IMR-90 (cell line): ENCODE results near the gene SEC24A. TPM values are rescaled to one million over a fixed set of nuclear protein-coding genes. Genes with fewer than 3 reads are reported as not detected.

ENCODE experiments used
- ATAC-seq: fragments of 200-7000 bp; cut with Tn5 transposase; 2 replicates; pipeline ENCODE4 v1.9.1; 2020; ENCODE audit warnings: low read depth, mild to moderate bottlenecking, moderate library complexity
- BruUV-seq: library from RNA; stranded (reverse); fragments of 400-500 nt; replicated peaks from 2 replicates; lab custom pipeline; 2021; lab: Mats Ljungman, UMichigan
- CTCF ChIA-PET: fragments of 300-600 bp; formaldehyde crosslinking; extraction: SDS; loops from one replicate; lab custom pipeline; 2021; ENCODE audit warnings: antibody characterized with exemption; lab: Yijun Ruan, JAX
- POLR2A ChIA-PET: fragments of 300-600 bp; sonication (Branson Sonifier 250); formaldehyde crosslinking; loops from one replicate; lab custom pipeline; 2022; ENCODE audit warnings: antibody characterized with exemption; ENCODE audit not compliant: unreplicated experiment; lab: Charles Lee
- DNase-seq: peaks from one replicate; pipeline ENCODE4 v3.0.0; 2013
- H2AFZ ChIP-seq: replicated peaks from 2 replicates; pipeline ENCODE3; 2013; ENCODE audit warnings: low read length, mild to moderate bottlenecking; ENCODE audit not compliant: poor library complexity
- H2AK5ac ChIP-seq: 2 replicates; pipeline ENCODE4 v1.6.1; 2013; ENCODE audit warnings: low read depth, low read length, inconsistent platforms
- H2AK9ac ChIP-seq: replicated peaks from 2 replicates; pipeline ENCODE3; 2013; ENCODE audit warnings: mild to moderate bottlenecking, low read depth, low read length, moderate library complexity; ENCODE audit not compliant: poor library complexity
- H2BK120ac ChIP-seq: 2 replicates; pipeline ENCODE4 v1.6.1; 2013; ENCODE audit warnings: low read depth, low read length, inconsistent platforms
- H2BK15ac ChIP-seq: 3 replicates; pipeline ENCODE4 v1.6.1; 2013; ENCODE audit warnings: low read depth, low read length, inconsistent platforms
- H2BK20ac ChIP-seq: 2 replicates; pipeline ENCODE4 v1.6.1; 2013; ENCODE audit warnings: low read depth, mild to moderate bottlenecking, inconsistent platforms, low read length, moderate library complexity
- H2BK5ac ChIP-seq: 2 replicates; pipeline ENCODE4 v1.6.1; 2013; ENCODE audit warnings: mild to moderate bottlenecking, low read depth, low read length, inconsistent platforms; ENCODE audit not compliant: poor library complexity, severe bottlenecking
- H3K14ac ChIP-seq: replicated peaks from 2 replicates; pipeline ENCODE4 v1.6.1; 2013; ENCODE audit warnings: low read depth, low read length, inconsistent platforms
- H3K18ac ChIP-seq: 2 replicates; pipeline ENCODE4 v1.6.1; 2013; ENCODE audit warnings: low read depth, low read length, control low read depth
- H3K23ac ChIP-seq: 2 replicates; pipeline ENCODE4 v1.6.1; 2013; ENCODE audit warnings: low read depth, low read length, inconsistent platforms
- H3K27ac ChIP-seq: 2 replicates; pipeline ENCODE4 v1.5.1; 2013; ENCODE audit warnings: mild to moderate bottlenecking, control low read depth, low read length; ENCODE audit not compliant: insufficient read depth
- H3K27me3 ChIP-seq: 2 replicates; pipeline ENCODE4 v1.6.1; 2013; ENCODE audit warnings: low read length; ENCODE audit not compliant: control insufficient read depth, insufficient read depth
- H3K36me3 ChIP-seq: 2 replicates; pipeline ENCODE4 v1.6.1; 2013; ENCODE audit warnings: low read length, mixed read lengths; ENCODE audit not compliant: control insufficient read depth, insufficient read depth
- H3K4ac ChIP-seq: 2 replicates; pipeline ENCODE4 v1.6.1; 2013; ENCODE audit warnings: low read depth, low read length, inconsistent platforms
- H3K4me1 ChIP-seq: 2 replicates; pipeline ENCODE4 v1.6.1; 2013; ENCODE audit warnings: low read length, mixed read lengths; ENCODE audit not compliant: control insufficient read depth, insufficient read depth
- H3K4me2 ChIP-seq: 2 replicates; pipeline ENCODE4 v1.6.1; 2013; ENCODE audit warnings: low read depth, mild to moderate bottlenecking, control low read depth, low read length, moderate library complexity
- H3K4me3 ChIP-seq: 2 replicates; pipeline ENCODE4 v1.5.1; 2013; ENCODE audit warnings: low read depth, mild to moderate bottlenecking, control low read depth, low read length, moderate library complexity; ENCODE audit not compliant: insufficient read depth
- H3K56ac ChIP-seq: 2 replicates; pipeline ENCODE4 v1.6.1; 2013; ENCODE audit warnings: low read length, inconsistent platforms; ENCODE audit not compliant: insufficient read depth; ENCODE audit errors: extremely low read depth
- H3K79me1 ChIP-seq, 2 experiments: 2 replicates each; pipeline ENCODE4 v1.6.1; 2013; ENCODE audit warnings: low read length in 2 of 2, inconsistent platforms in 1 of 2, low read depth in 1 of 2
- H3K9ac ChIP-seq: 2 replicates; pipeline ENCODE4 v1.6.1; 2013; ENCODE audit warnings: low read depth, low read length, control low read depth
- H3K9me1 ChIP-seq: 2 replicates; pipeline ENCODE4 v1.6.1; 2013; ENCODE audit warnings: low read length, inconsistent platforms; ENCODE audit not compliant: insufficient read depth
- H3K9me3 ChIP-seq: 2 replicates; pipeline ENCODE4 v1.6.1; 2013; ENCODE audit warnings: low read length; ENCODE audit not compliant: control insufficient read depth, insufficient read depth
- H4K20me1 ChIP-seq: 2 replicates; pipeline ENCODE4 v1.6.1; 2013; ENCODE audit warnings: low read length, inconsistent platforms; ENCODE audit not compliant: insufficient read depth
- H4K5ac ChIP-seq: 2 replicates; pipeline ENCODE4 v1.6.1; 2013; ENCODE audit warnings: mild to moderate bottlenecking, low read depth, low read length, control low read depth
- H4K8ac ChIP-seq, 2 experiments: 2 replicates each; pipeline ENCODE4 v1.6.1; 2013; ENCODE audit warnings: low read depth in 2 of 2, low read length in 2 of 2, control low read depth in 1 of 2, inconsistent platforms in 1 of 2
- H4K91ac ChIP-seq: 2 replicates; pipeline ENCODE4 v1.6.1; 2013; ENCODE audit warnings: low read depth, low read length, inconsistent platforms; ENCODE audit not compliant: insufficient read depth
- BHLHE40 ChIP-seq: fragments of 150-350 bp; IDR thresholded peaks from 2 replicates; pipeline ENCODE4 v1.6.1; 2016; ENCODE audit warnings: mild to moderate bottlenecking, low read depth, low read length
- FOS ChIP-seq: fragments of 150-350 bp; IDR thresholded peaks from 2 replicates; pipeline ENCODE4 v1.6.1; 2016; ENCODE audit warnings: low read depth, low read length
- MAFK ChIP-seq: IDR thresholded peaks from 2 replicates; pipeline ENCODE4 v1.6.1; 2012; ENCODE audit warnings: low read depth, low read length, improper control_type of control experiment
- MXI1 ChIP-seq: IDR thresholded peaks from 2 replicates; pipeline ENCODE4 v1.6.1; 2012; ENCODE audit warnings: low read depth, mild to moderate bottlenecking, low read length, moderate library complexity, borderline replicate concordance
- POLR2A ChIP-seq: IDR thresholded peaks from 2 replicates; pipeline ENCODE4 v1.6.1; 2012; ENCODE audit warnings: mild to moderate bottlenecking, low read depth, low read length
- RAD21 ChIP-seq: IDR thresholded peaks from 2 replicates; pipeline ENCODE4 v1.6.1; 2012; ENCODE audit warnings: low read length, improper control_type of control experiment
- WGBS, 2 experiments: methylation state at CpG; one replicate each; pipeline versions ENCODE4 v1.1.5 to v1.1.7; 2013; ENCODE audit warnings: missing lambda C conversion rate in 2 of 2; ENCODE audit not compliant: insufficient read length in 1 of 2; ENCODE audit errors: extremely low coverage in 2 of 2; 5-methylcytosine and 5-hydroxymethylcytosine counted together
- dilution Hi-C: fragments of 300-500 bp; cut with HindIII; formaldehyde crosslinking; loops from one replicate; pipeline ENCODE4 v1.14.3; 2018; ENCODE audit warnings: low sequenced_read_pairs; ENCODE audit not compliant: unreplicated experiment
- in situ Hi-C: fragments of 300-500 bp; cut with MboI; formaldehyde crosslinking; loops from 3 replicates; pipeline ENCODE4 v1.14.3; 2019; ENCODE audit warnings: low sequenced_read_pairs, inconsistent platforms, mixed read lengths
- intact Hi-C: fragments of 100-400 bp; cut with micrococcal nuclease; formaldehyde crosslinking; loops from 2 replicates; pipeline ENCODE4 v1.10.0; 2022
- polyA plus RNA-seq, 3 experiments: library from polyadenylated mRNA; depleted of rRNA; stranded (reverse); fragments of >200 nt; gene quantifications; 2 replicates each; pipeline ENCODE4 v1.2.3, GENCODE V29; 2012; ENCODE audit warnings: low replicate concordance in 1 of 3
- total RNA-seq: library from RNA; depleted of rRNA; stranded (reverse); fragments of >200 nt; gene quantifications from 2 replicates; pipeline ENCODE4 v1.2.3, GENCODE V29; 2012
- TF ChIP-seq, protein P1 (sequence below): conservative IDR thresholded peaks from 2 replicates; pipeline ENCODE4 v1.5.1; 2012; ENCODE audit warnings: mild to moderate bottlenecking, low read depth, low read length, improper control_type of control experiment

Gene SEC24A
- total and polyA plus RNA-seq, 2 of the 4 experiments (the other 2 are of a cell fraction) = 23.9 to 28.1 TPM

DNA sequence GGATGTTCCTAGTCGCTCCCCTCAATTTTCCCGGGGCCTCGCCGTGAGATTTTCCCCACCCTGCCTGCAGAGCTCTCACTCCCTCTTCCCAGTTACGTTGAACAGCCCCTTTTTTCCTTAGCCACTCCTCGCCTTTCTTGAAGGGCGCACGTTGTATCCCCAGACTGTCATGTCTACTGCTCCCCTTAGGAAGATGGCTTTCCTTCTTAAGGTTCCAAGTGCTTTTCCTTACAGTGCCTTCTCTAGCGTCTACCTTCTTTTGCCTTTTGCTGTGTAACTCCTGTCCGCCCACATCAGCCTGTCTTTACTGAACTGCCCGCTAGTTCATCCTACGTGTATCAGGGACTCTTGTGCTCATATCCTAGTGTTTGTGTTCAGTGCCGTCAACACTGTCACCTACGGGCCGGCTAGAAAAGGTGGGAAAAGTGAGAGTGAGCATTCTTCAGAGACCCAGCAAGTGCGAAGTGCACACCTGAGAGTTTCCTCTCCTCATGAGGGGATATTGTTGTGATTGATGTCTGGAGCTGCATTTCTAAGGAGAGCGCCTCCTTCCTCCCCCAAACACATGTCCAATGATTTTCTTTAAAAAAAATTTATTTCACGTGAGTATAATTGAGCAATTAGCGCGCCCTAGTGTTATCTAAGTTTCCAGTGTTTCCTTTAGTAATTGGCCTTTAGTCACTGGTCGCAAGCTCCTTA lies 90.5 kb downstream of the SEC24A start:
- TF ChIP-seq POLR2A (no peak), MAFK (no peak), RAD21 (0 out of 2 replicates have a peak, but pooled peaks have one; percentile 1), FOS (no peak), MXI1 (peak; percentile 82; the same call in 1 of the 2 replicates), BHLHE40 (peak; percentile 46; the same call in 1 of the 2 replicates)
- TF ChIP-seq, protein P1, sequence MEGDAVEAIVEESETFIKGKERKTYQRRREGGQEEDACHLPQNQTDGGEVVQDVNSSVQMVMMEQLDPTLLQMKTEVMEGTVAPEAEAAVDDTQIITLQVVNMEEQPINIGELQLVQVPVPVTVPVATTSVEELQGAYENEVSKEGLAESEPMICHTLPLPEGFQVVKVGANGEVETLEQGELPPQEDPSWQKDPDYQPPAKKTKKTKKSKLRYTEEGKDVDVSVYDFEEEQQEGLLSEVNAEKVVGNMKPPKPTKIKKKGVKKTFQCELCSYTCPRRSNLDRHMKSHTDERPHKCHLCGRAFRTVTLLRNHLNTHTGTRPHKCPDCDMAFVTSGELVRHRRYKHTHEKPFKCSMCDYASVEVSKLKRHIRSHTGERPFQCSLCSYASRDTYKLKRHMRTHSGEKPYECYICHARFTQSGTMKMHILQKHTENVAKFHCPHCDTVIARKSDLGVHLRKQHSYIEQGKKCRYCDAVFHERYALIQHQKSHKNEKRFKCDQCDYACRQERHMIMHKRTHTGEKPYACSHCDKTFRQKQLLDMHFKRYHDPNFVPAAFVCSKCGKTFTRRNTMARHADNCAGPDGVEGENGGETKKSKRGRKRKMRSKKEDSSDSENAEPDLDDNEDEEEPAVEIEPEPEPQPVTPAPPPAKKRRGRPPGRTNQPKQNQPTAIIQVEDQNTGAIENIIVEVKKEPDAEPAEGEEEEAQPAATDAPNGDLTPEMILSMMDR = 0 out of 2 replicates have a peak, but pooled peaks have one; percentile 5
- Histone ChIP-seq H3K4me1 (peaks cover 3% of the 10 kb centered on the region; the same call in 1 of the 2 replicates), H3K79me1 (peaks cover 10 to 33% of the 10 kb centered on the region in 2 experiments), H3K18ac (no peak overlapping the region), H4K8ac (peak overlapping the region in 1 of 2 experiments; percentile 72; a peak in 1 of 4 replicates), H3K4me3 (peak overlapping the region; percentile 96), H3K23ac (peak overlapping the region; percentile 82), H4K91ac (0 out of 2 replicates have a peak overlapping the region, but pooled peaks have one; percentile 8), H3K14ac (peak overlapping the region; percentile 74), H3K36me3 (peaks cover 3% of the 10 kb centered on the region; the same call in 1 of the 2 replicates), H3K27ac (peak overlapping the region; percentile 65), H3K9me3 (no peaks in the 10 kb centered on the region), H2BK20ac (no peak overlapping the region), H4K5ac (no peak overlapping the region; the same call in 1 of the 2 replicates), H3K27me3 (no peaks in the 10 kb centered on the region), H3K9me1 (no peaks in the 10 kb centered on the region; the same call in 1 of the 2 replicates), H3K4ac (peak overlapping the region; percentile 44), H3K4me2 (peak overlapping the region; percentile 94), H2AK5ac (peak overlapping the region; percentile 5), H2AFZ (peak overlapping the region; percentile 96), H4K20me1 (peaks cover 6% of the 10 kb centered on the region; the same call in 1 of the 2 replicates), H2BK5ac (peak overlapping the region; percentile 74), H2BK15ac (no peak overlapping the region), H2AK9ac (peak overlapping the region; percentile 73), H3K56ac (peak overlapping the region; percentile 40; the same call in 1 of the 2 replicates), H2BK120ac (no peak overlapping the region; the same call in 1 of the 2 replicates), H3K9ac (peak overlapping the region; percentile 79)
- intact Hi-C loops (loop anchor here (1.0 to 5.0 kb wide), 3 partner anchors 112 to 528 kb away; partner anchors contain the start of gene PCBD2), in situ Hi-C loops (no loop called here), dilution Hi-C loops (no loop called here)
- POLR2A ChIA-PET = interaction anchor here (0.6 kb wide), 1 partner anchor 113 kb away, joined by 3 read pairs; no protein-coding TSS in a partner anchor
- 0% methylated on average over 6 of the region's 21 CpGs; no CpG with 5 or more reads in 1 of the 2 experiments for WGBS, 2 experiments
- peak; percentile 13 for ATAC-seq
- CTCF ChIA-PET = interaction anchor here (0.6 to 2.8 kb wide), 6 partner anchors 14 to 99 kb away, joined by 3 to 8 read pairs (median 5); partner anchors contain the start of gene DDX46
- DNase-seq = peak; percentile 49
- no TSS peak for BruUV-seq
